ENCODE results near the gene PTPRG. TPM values are rescaled to one million over a fixed set of nuclear protein-coding genes. Genes with fewer than 3 reads are reported as not detected.

The PTPRG gene
- polyA plus RNA-seq, 1 donor (not counting 4 experiments of a cell fraction or from before 2014, with no cell fraction given): 12.1 TPM

GRCh38 chr3:62088472-62089104, 527.2 kb downstream of the PTPRG start:
- Histone ChIP-seq H3K27me3 (ENCODE audit: control insufficient read depth, extremely low read depth, insufficient read depth, low read length) (no peaks in the 10 kb centered on the region), H3K9me1 (ENCODE audit: control insufficient read depth, extremely low read depth, insufficient read depth, low read length) (no peaks in the 10 kb centered on the region), H3K4me2 (ENCODE audit: control insufficient read depth, extremely low read depth, insufficient read depth, low read depth, low read length) (no peak overlapping the region), H2AFZ (ENCODE audit: control insufficient read depth, low read length) (no peak overlapping the region), H4K20me1 (ENCODE audit: control insufficient read depth, extremely low read depth, insufficient read depth, low read length) (no peaks in the 10 kb centered on the region), H3K79me2 (ENCODE audit: control insufficient read depth, insufficient read depth, low read length) (no peaks in the 10 kb centered on the region), H3K4me3 (ENCODE audit: control insufficient read depth in 2 of 3, extremely low read depth in 1 of 3, insufficient read depth in 2 of 3, low read depth in 1 of 3, low read length in 3 of 3) (no peak overlapping the region), H3K27ac (ENCODE audit: control insufficient read depth, insufficient read depth, low read length) (no peak overlapping the region), H3K9me3 (ENCODE audit: control insufficient read depth, low read depth, low read length) (no peaks in the 10 kb centered on the region), H3K36me3 (ENCODE audit: control insufficient read depth in 2 of 2, extremely low read depth in 1 of 2, insufficient read depth in 2 of 2, low read length in 2 of 2) (no peaks in the 10 kb centered on the region), H3K4me1 (ENCODE audit: control insufficient read depth, extremely low read depth, insufficient read depth, low read length) (peaks cover 8% of the 10 kb centered on the region), H3K9ac (ENCODE audit: control insufficient read depth, extremely low read depth, insufficient read depth, low read length) (no peak overlapping the region)
- dilution Hi-C loops (cut with MboI; ENCODE audit: extremely low pct_ligation_motif_present, low sequenced_read_pairs): no loop called here
- TF ChIP-seq EZH2 (IDR thresholded peaks at IDR 0.05; ENCODE audit: low read length) (no peak), CTCF (optimal IDR thresholded peaks at IDR 0.05 in 1 of 3, IDR thresholded peaks at IDR 0.05 in 1 of 3, conservative IDR thresholded peaks at IDR 0.05 in 1 of 3; ENCODE audit: extremely low read depth in 1 of 3, insufficient read depth in 2 of 3, low read length in 3 of 3) (no peak)
- FAIRE-seq: no peak
- no peak for DNase-seq (ENCODE audit: low read depth, low spot score)

GRCh38 chr3:62090066-62090465, 528.7 kb downstream of the PTPRG start:
- Histone ChIP-seq H3K9me3 (ENCODE audit: control insufficient read depth, low read depth, low read length) (no peaks in the 10 kb centered on the region), H3K79me2 (ENCODE audit: control insufficient read depth, insufficient read depth, low read length) (no peaks in the 10 kb centered on the region), H3K27ac (ENCODE audit: control insufficient read depth, insufficient read depth, low read length) (no peak overlapping the region), H3K36me3 (ENCODE audit: control insufficient read depth in 2 of 2, extremely low read depth in 1 of 2, insufficient read depth in 2 of 2, low read length in 2 of 2) (no peaks in the 10 kb centered on the region), H3K27me3 (ENCODE audit: control insufficient read depth, extremely low read depth, insufficient read depth, low read length) (no peaks in the 10 kb centered on the region), H4K20me1 (ENCODE audit: control insufficient read depth, extremely low read depth, insufficient read depth, low read length) (no peaks in the 10 kb centered on the region), H3K9me1 (ENCODE audit: control insufficient read depth, extremely low read depth, insufficient read depth, low read length) (no peaks in the 10 kb centered on the region), H3K4me2 (ENCODE audit: control insufficient read depth, extremely low read depth, insufficient read depth, low read depth, low read length) (no peak overlapping the region), H2AFZ (ENCODE audit: control insufficient read depth, low read length) (no peak overlapping the region), H3K4me1 (ENCODE audit: control insufficient read depth, extremely low read depth, insufficient read depth, low read length) (no peaks in the 10 kb centered on the region), H3K4me3 (ENCODE audit: control insufficient read depth in 2 of 3, extremely low read depth in 1 of 3, insufficient read depth in 2 of 3, low read depth in 1 of 3, low read length in 3 of 3) (no peak overlapping the region), H3K9ac (ENCODE audit: control insufficient read depth, extremely low read depth, insufficient read depth, low read length) (no peak overlapping the region)
- dilution Hi-C loops (cut with MboI; ENCODE audit: extremely low pct_ligation_motif_present, low sequenced_read_pairs): no loop called here
- FAIRE-seq (no peak), DNase-seq (ENCODE audit: low read depth, low spot score) (no peak)
- no peak for TF ChIP-seq CTCF (optimal IDR thresholded peaks at IDR 0.05 in 1 of 3, IDR thresholded peaks at IDR 0.05 in 1 of 3, conservative IDR thresholded peaks at IDR 0.05 in 1 of 3; ENCODE audit: extremely low read depth in 1 of 3, insufficient read depth in 2 of 3, low read length in 3 of 3)

Measured in keratinocyte (primary cell).